K562 (cell line): ENCODE measurements around the gene GNAL. TPM values are rescaled to one million over a fixed set of nuclear protein-coding genes. Genes with fewer than 3 reads are reported as not detected.
A peak's percentile ranks its signal among the peaks of the same experiment; 100 is the strongest.

ENCODE experiments used
- CREBBP ChIP-seq: IDR thresholded peaks from one replicate; pipeline ENCODE4 v1.6.1; 2012; ENCODE audit warnings: low read depth, mild to moderate bottlenecking, control low read depth, inconsistent platforms, low read length
- FOSL1 ChIP-seq: fragments of 200-800 bp; sonication (Bioruptor generic); conservative IDR thresholded peaks from 2 replicates; pipeline ENCODE4 v1.6.1; 2016; ENCODE audit warnings: missing genetic modification characterization, missing compliant biosample characterization
- KAT8 ChIP-seq: fragments of 450-650 bp; IDR thresholded peaks from 2 replicates; pipeline ENCODE4 v1.6.1; 2016; ENCODE audit warnings: low read depth, mild to moderate bottlenecking
- NFE2 ChIP-seq: IDR thresholded peaks from 2 replicates; pipeline ENCODE4 v1.6.1; 2014; ENCODE audit warnings: antibody characterized with exemption, low read depth
- NR1H2 ChIP-seq: sonication (generic); formaldehyde crosslinking; IDR thresholded peaks from 2 replicates; pipeline ENCODE4 v1.4.0; 2020; ENCODE audit warnings: mild to moderate bottlenecking, missing genetic modification reagents
- PYGO2 ChIP-seq: fragments of 450-650 bp; IDR thresholded peaks from 2 replicates; pipeline ENCODE4 v1.6.1; 2016; ENCODE audit warnings: mild to moderate bottlenecking, missing genetic modification characterization, moderate library complexity, missing compliant biosample characterization
- RAD21 ChIP-seq, 2 experiments: fragments of 250-450 bp in 1 of 2; fragments of 450-650 bp in 1 of 2; sonication (Bioruptor Pico) in 1 of 2; formaldehyde crosslinking in 1 of 2; IDR thresholded peaks in 1 of 2; conservative IDR thresholded peaks in 1 of 2; 2 replicates each; pipeline versions ENCODE4 v1.4.0 to v1.8.0; 2020 to 2022; ENCODE audit warnings: mild to moderate bottlenecking in 2 of 2, moderate library complexity in 1 of 2
- RBM22 ChIP-seq: fragments of 200-400 bp; formaldehyde crosslinking; IDR thresholded peaks from 2 replicates; pipeline ENCODE4 v1.6.1; 2018; ENCODE audit warnings: low read length, low read depth; ENCODE audit not compliant: poor library complexity, severe bottlenecking
- SAFB2 ChIP-seq: fragments of 200-400 bp; formaldehyde crosslinking; IDR thresholded peaks from 2 replicates; pipeline ENCODE4 v1.6.1; 2018; ENCODE audit warnings: borderline replicate concordance, low read length, low read depth, moderate library complexity; ENCODE audit not compliant: severe bottlenecking
- SETDB1 ChIP-seq: IDR thresholded peaks from one replicate; pipeline ENCODE4 v1.6.1; 2012; ENCODE audit warnings: low read length, control low read depth, inconsistent platforms
- SPI1 ChIP-seq: IDR thresholded peaks from 2 replicates; pipeline ENCODE4 v1.6.1; 2011; ENCODE audit warnings: low read depth, low read length, control low read depth, borderline replicate concordance
- SRF ChIP-seq, 2 experiments: fragments of 250-450, 450-650 bp in 1 of 2; sonication (Bioruptor Pico) in 1 of 2; sonication (generic) in 1 of 2; formaldehyde crosslinking; IDR thresholded peaks; 2 replicates each; pipeline versions ENCODE4 v1.5.0 to v1.5.1; 2020 to 2022; ENCODE audit warnings: mild to moderate bottlenecking in 1 of 2, missing genetic modification reagents in 1 of 2
- TAF15 ChIP-seq: fragments of 200-400 bp; formaldehyde crosslinking; IDR thresholded peaks from 2 replicates; pipeline ENCODE4 v1.6.1; 2017; ENCODE audit warnings: mild to moderate bottlenecking, low read depth, low read length, moderate library complexity
- ZNF12 ChIP-seq: sonication (generic); formaldehyde crosslinking; IDR thresholded peaks from 2 replicates; pipeline ENCODE4 v1.4.0; 2020; ENCODE audit warnings: mild to moderate bottlenecking, missing genetic modification reagents
- ZNF133 ChIP-seq: fragments of 250-450 bp; sonication (Bioruptor Pico); IDR thresholded peaks from 2 replicates; pipeline ENCODE4 v1.4.0; 2020; ENCODE audit warnings: mild to moderate bottlenecking
- ZNF324 ChIP-seq: fragments of 250-450 bp; sonication (Bioruptor Pico); IDR thresholded peaks from 2 replicates; pipeline ENCODE4 v1.4.0; 2020; ENCODE audit warnings: mild to moderate bottlenecking
- ZNF644 ChIP-seq: fragments of 200-800 bp; sonication (Bioruptor generic); IDR thresholded peaks from 2 replicates; pipeline ENCODE4 v1.6.1; 2016; ENCODE audit warnings: low read depth, missing genetic modification characterization, missing compliant biosample characterization
- ZNF696 ChIP-seq: fragments of 250-450 bp; sonication (Bioruptor Pico); conservative IDR thresholded peaks from 2 replicates; pipeline ENCODE4 v1.4.0; 2020; ENCODE audit warnings: mild to moderate bottlenecking, moderate library complexity
- ZNF717 ChIP-seq: fragments of 250-450 bp; sonication (Bioruptor Pico); IDR thresholded peaks from 2 replicates; pipeline ENCODE4 v1.5.0; 2021
- ZNF830 ChIP-seq: fragments of 250-450 bp; sonication (Bioruptor Pico); IDR thresholded peaks from 2 replicates; pipeline ENCODE4 v1.5.0; 2021; ENCODE audit warnings: mild to moderate bottlenecking
- polyA plus RNA-seq, 8 experiments: library from polyadenylated mRNA; depleted of rRNA in 4 of 8; stranded (reverse) in 5 of 8; unstranded in 3 of 8; fragments of >200 nt; fragmentation: Nextera tagmentation in 2 of 8; fragmentation: Illumina TruSeq in 1 of 8; extraction: Ambion mirVana in 2 of 8; extraction: Trizol in 1 of 8; gene quantifications; 2 replicates each; pipeline versions ENCODE4 v1.2.1 to v1.2.3, GENCODE V29; 2011 to 2014; ENCODE audit warnings: inconsistent platforms in 1 of 8, missing spikeins in 1 of 8
- total RNA-seq, 7 experiments: library from RNA; depleted of rRNA in 6 of 7; stranded (reverse); fragments of >200 nt in 6 of 7; fragmentation: Illumina TruSeq in 2 of 7; extraction: Trizol in 2 of 7; gene quantifications; 2 replicates each; pipeline versions ENCODE4 v1.2.1 to v1.2.3, GENCODE V29; 2011 to 2021; ENCODE audit warnings: low replicate concordance in 1 of 7
- TF ChIP-seq, protein P1 (sequence below): fragments of 450-650 bp; IDR thresholded peaks from 2 replicates; pipeline ENCODE4 v1.6.1; 2016; ENCODE audit warnings: low read depth, mild to moderate bottlenecking, moderate library complexity
- TF ChIP-seq, protein P2 (sequence below): fragments of 450-650 bp; IDR thresholded peaks from 2 replicates; pipeline ENCODE4 v1.6.1; 2014; ENCODE audit warnings: low read depth, mild to moderate bottlenecking, moderate library complexity, borderline replicate concordance
- TF ChIP-seq, protein P3 (sequence below): fragments of 250-450 bp; sonication (Bioruptor Pico); IDR thresholded peaks from 2 replicates; pipeline ENCODE4 v1.8.0; 2022; ENCODE audit warnings: inconsistent platforms, mild to moderate bottlenecking, moderate library complexity, borderline replicate concordance
- TF ChIP-seq, protein P4 (sequence below): fragments of 250-450 bp; sonication (Bioruptor Pico); IDR thresholded peaks from 2 replicates; pipeline ENCODE4 v1.4.0; 2020; ENCODE audit warnings: mild to moderate bottlenecking

Gene GNAL
- total and polyA plus RNA-seq, 9 of the 15 experiments (the other 6 are each of a cell fraction or from before 2014, with no cell fraction given) = under 0.01 to 0.10 (median 0.01) TPM; not detected in 5

DNA sequence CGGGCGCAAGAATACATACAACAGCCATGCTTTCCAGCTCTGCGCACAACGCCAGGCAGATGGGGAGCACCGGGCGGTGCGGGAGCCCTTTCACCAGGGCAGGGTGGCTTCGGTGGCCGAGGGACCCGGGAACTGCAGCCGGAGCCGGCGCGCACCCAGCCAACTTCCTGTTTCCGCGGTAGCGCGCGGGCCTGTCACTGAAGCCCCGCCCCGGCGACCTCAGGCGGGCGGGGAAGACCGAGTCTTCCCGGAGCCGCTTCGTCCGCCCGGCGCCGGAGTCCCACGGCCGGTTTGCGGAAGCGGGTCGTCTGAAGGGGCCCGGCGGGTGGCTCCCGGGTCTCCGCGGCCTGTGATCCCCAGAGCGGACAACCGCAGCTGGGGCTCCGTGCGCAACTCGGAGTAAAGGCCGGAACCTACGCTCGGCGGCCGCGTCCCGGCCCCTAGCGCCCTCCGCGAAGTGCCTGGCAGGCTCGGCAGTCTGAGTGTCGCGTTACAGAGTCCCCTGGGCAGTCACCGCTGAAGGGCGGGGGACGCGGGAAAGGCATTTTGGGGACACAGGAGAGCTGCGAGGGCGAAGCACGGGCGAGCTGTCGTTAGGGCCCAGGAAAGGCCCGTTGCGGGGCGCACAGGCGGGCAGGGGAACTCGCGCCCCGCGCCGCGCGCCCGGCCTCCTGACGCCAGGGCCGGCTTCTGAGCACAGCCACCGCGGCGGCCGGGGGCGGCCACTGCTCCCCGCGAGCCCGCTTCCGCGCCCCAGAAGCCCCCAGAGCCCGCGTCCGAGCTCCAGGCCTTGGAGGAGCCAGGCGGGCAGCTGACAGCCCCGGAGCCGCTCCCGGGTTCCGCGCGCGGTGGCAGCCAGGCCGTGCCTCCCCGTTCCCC, 219.4 kb downstream of the GNAL start, which contains the start of gene MPPE1 (continued):
- TF ChIP-seq CREBBP (no peak), NR1H2 (no peak), ZNF133 (CRISPR knock-in tag) (no peak), SAFB2 (no peak), TAF15 (no peak), ZNF830 (CRISPR knock-in tag) (no peak), SRF (CRISPR knock-in tag; IDR thresholded peaks at IDR 0.05) (peak in 1 of 2 experiments; percentile 33; a peak in 1 of 4 replicates), ZNF717 (CRISPR knock-in tag) (no peak), FOSL1 (tag) (0 out of 2 replicates have a peak, but pooled peaks have one; percentile 9), ZNF12 (CRISPR knock-in tag) (no peak), RBM22 (no peak), ZNF644 (tag) (no peak), NFE2 (no peak), PYGO2 (tag) (no peak), RAD21 (CRISPR knock-in tag; conservative IDR thresholded peaks at IDR 0.05 in 1 of 2, IDR thresholded peaks at IDR 0.05 in 1 of 2) (no peak), SETDB1 (no peak), ZNF696 (CRISPR knock-in tag) (no peak), SPI1 (peak; percentile 63), KAT8 (no peak), ZNF324 (CRISPR knock-in tag) (no peak)
- TF ChIP-seq, protein P1, sequence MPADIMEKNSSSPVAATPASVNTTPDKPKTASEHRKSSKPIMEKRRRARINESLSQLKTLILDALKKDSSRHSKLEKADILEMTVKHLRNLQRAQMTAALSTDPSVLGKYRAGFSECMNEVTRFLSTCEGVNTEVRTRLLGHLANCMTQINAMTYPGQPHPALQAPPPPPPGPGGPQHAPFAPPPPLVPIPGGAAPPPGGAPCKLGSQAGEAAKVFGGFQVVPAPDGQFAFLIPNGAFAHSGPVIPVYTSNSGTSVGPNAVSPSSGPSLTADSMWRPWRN = no peak
- TF ChIP-seq, protein P2, sequence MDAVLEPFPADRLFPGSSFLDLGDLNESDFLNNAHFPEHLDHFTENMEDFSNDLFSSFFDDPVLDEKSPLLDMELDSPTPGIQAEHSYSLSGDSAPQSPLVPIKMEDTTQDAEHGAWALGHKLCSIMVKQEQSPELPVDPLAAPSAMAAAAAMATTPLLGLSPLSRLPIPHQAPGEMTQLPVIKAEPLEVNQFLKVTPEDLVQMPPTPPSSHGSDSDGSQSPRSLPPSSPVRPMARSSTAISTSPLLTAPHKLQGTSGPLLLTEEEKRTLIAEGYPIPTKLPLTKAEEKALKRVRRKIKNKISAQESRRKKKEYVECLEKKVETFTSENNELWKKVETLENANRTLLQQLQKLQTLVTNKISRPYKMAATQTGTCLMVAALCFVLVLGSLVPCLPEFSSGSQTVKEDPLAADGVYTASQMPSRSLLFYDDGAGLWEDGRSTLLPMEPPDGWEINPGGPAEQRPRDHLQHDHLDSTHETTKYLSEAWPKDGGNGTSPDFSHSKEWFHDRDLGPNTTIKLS = no peak
- TF ChIP-seq, protein P3, sequence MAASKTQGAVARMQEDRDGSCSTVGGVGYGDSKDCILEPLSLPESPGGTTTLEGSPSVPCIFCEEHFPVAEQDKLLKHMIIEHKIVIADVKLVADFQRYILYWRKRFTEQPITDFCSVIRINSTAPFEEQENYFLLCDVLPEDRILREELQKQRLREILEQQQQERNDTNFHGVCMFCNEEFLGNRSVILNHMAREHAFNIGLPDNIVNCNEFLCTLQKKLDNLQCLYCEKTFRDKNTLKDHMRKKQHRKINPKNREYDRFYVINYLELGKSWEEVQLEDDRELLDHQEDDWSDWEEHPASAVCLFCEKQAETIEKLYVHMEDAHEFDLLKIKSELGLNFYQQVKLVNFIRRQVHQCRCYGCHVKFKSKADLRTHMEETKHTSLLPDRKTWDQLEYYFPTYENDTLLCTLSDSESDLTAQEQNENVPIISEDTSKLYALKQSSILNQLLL (CRISPR knock-in tag) = no peak
- TF ChIP-seq, protein P4, sequence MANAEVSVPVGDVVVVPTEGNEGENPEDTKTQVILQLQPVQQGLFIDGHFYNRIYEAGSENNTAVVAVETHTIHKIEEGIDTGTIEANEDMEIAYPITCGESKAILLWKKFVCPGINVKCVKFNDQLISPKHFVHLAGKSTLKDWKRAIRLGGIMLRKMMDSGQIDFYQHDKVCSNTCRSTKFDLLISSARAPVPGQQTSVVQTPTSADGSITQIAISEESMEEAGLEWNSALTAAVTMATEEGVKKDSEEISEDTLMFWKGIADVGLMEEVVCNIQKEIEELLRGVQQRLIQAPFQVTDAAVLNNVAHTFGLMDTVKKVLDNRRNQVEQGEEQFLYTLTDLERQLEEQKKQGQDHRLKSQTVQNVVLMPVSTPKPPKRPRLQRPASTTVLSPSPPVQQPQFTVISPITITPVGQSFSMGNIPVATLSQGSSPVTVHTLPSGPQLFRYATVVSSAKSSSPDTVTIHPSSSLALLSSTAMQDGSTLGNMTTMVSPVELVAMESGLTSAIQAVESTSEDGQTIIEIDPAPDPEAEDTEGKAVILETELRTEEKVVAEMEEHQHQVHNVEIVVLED (CRISPR knock-in tag) = no peak
